Endothelial cell of umbilical vein (primary cell): Measurements from ENCODE around the gene RBL1.

ENCODE experiments used
- CTCF ChIP-seq, 2 donors: IDR thresholded peaks; 1 replicate in 1 of 2; 2 replicates in 1 of 2; pipeline ENCODE4 v1.5.1; 2011; ENCODE audit warnings: low read length in 2 of 2, mild to moderate bottlenecking in 2 of 2, moderate library complexity in 2 of 2, control low read depth in 1 of 2, inconsistent platforms in 1 of 2, low read depth in 1 of 2; ENCODE audit not compliant: insufficient read depth in 1 of 2; ENCODE audit errors: extremely low read depth in 1 of 2
- EZH2 ChIP-seq: IDR thresholded peaks from 2 replicates; pipeline ENCODE4 v1.6.1; 2012; ENCODE audit warnings: borderline replicate concordance, low read depth, mild to moderate bottlenecking, moderate library complexity, low read length, inconsistent platforms; ENCODE audit not compliant: severe bottlenecking
- GATA2 ChIP-seq: IDR thresholded peaks from 2 replicates; pipeline ENCODE4 v1.7.0; 2011; ENCODE audit warnings: low read depth, mild to moderate bottlenecking, moderate library complexity, mixed read lengths, low read length; ENCODE audit not compliant: insufficient read length, insufficient read depth
- MAX ChIP-seq: IDR thresholded peaks from 2 replicates; pipeline ENCODE4 v1.6.1; 2011; ENCODE audit not compliant: insufficient read depth, insufficient read length
- MYC ChIP-seq: IDR thresholded peaks from one replicate; pipeline ENCODE4 v1.6.1; 2011; ENCODE audit warnings: mild to moderate bottlenecking, low read depth, low read length
- POLR2A ChIP-seq: IDR thresholded peaks from 2 replicates; pipeline ENCODE4 v1.6.1; 2012; ENCODE audit warnings: low read depth, mild to moderate bottlenecking, control low read depth, low read length
- POLR2AphosphoS5 ChIP-seq: IDR thresholded peaks from 2 replicates; pipeline ENCODE4 v1.6.1; 2012; ENCODE audit warnings: low read depth, mild to moderate bottlenecking, control low read depth, low read length, moderate library complexity; ENCODE audit not compliant: insufficient read depth

GRCh38 chr20:36975099-36975818, 120.5 kb downstream of the RBL1 start:
- no peak for TF ChIP-seq EZH2
- no peak for TF ChIP-seq POLR2A
- TF ChIP-seq MYC, result no peak
- TF ChIP-seq CTCF (IDR thresholded peaks at IDR 0.05; ENCODE audit: extremely low read depth in 1 of 2, insufficient read depth in 1 of 2, low read depth in 1 of 2, low read length in 2 of 2), result no peak
- TF ChIP-seq POLR2AphosphoS5, result no peak
- no peak for TF ChIP-seq MAX
- no peak for TF ChIP-seq GATA2
